Measurements from ENCODE around the gene C15orf39. TPM values are rescaled to one million over a fixed set of nuclear protein-coding genes. Genes with fewer than 3 reads are reported as not detected.
"Not testable (repeated sequence)": the region's sequence is repeated elsewhere in the genome, so short reads cannot be mapped to it uniquely, and the experiment has no call there.

Gene C15orf39
- total RNA-seq, 1 donor from 2014 or later = 14.8 TPM

DNA sequence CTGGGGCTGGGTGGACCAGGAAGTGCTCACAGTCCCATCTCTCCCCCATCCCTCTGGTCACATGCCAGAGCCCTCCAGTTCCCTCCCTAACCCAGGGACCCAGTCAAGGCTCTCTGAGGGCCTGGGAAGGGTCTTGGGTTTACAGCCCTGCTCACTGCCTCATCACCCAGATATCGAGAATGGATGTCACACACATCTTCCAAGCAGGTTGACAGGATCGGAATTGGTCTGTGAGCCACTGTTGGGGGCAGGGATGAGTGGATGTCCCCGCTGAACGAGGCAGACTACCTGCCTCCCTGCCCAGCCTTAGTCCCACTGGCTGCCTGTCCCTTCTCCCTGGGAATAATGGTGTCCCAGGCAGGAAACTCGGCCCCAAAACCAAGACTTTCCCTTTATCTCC, 36.5 kb downstream of the C15orf39 start:
- ATAC-seq (no peak), DNase-seq (peak; percentile 8)
- intact Hi-C loops (cut with micrococcal nuclease) = no loop called here

- intact Hi-C loops (cut with micrococcal nuclease); ATAC-seq; DNase-seq: not testable (repeated sequence)
These were observed 44.1 kb downstream of the C15orf39 start for GRCh38 chr15:75245741-75246140.

- DNase-seq; intact Hi-C loops (cut with micrococcal nuclease); ATAC-seq: not testable (repeated sequence)
These were observed 47.3 kb downstream of the C15orf39 start for GRCh38 chr15:75248991-75249390.

DNA sequence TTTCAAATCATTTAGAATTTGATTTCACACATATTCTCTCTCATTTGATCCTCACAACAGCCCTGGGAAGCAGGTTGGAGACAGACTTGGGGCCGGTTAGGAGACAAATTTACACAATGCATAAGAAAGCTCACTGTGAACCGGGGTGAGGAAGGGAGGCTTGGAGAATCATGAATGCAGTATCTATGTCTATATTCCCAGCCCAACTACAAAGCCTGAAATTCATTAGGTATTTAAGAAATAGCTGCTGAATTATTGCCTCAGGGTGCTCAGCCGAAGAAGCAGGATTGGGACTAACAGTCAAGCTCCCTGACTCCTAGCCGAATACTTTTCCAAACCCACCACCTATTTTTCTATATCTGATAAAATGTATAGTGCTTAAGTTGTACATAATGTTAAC, 48.0 kb downstream of the C15orf39 start:
- ATAC-seq = no peak
- no peak for DNase-seq
- intact Hi-C loops (cut with micrococcal nuclease) = no loop called here

GRCh38 chr15:75251343-75251742, 49.7 kb downstream of the C15orf39 start:
- DNase-seq; ATAC-seq; intact Hi-C loops (cut with micrococcal nuclease): not testable (repeated sequence)

DNA sequence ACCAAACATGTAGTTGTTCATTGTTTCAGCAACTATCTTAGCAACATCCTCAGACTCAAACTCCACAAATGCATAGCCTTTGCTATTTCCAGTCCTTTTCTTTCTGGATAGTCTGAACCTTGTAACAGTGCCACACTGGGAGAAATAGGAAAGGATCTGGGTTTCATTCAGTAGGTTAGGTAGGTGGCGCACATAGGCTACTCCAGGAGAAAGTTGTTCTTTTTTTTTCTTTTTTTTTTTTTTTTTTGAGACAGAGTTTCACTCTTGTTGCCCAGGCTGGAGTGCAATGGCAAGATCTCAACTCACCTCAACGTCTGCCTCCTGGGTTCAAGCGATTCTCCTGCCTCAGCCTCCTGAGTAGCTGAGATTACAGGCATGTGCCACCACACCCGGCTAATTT, 50.6 kb downstream of the C15orf39 start:
- ATAC-seq; intact Hi-C loops (cut with micrococcal nuclease); DNase-seq: not testable (repeated sequence)

DNA sequence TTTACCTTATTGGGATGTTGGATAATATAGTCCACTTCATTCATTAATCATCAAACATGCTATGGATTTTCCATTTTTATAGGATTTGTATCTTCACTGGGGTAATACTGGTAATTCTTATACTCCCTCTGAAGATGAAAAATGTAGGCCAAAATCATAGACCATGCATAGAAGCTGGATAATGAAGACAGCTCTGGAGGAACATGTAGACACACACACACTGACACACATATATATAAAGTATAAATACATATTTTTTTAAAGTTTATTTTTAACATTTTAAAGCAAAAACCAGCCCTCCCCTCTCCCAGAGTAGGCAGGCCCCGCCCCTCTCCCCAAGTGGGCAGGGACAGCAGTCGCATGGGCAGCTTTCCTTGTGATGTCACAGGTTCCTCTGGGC, 56.4 kb downstream of the C15orf39 start, which contains the start of gene GOLGA6C:
Gene GOLGA6C, plus strand, starts transcription at position 301 of the 400 bp plus-strand sequence. CDS start 265 bp downstream, outside the sequence.
- intact Hi-C loops (cut with micrococcal nuclease); DNase-seq; ATAC-seq: not testable (repeated sequence)

- peak; percentile 10 for DNase-seq
- ATAC-seq; intact Hi-C loops (cut with micrococcal nuclease): not testable (repeated sequence)
These were observed 57.1 kb downstream of the C15orf39 start for GRCh38 chr15:75258620-75259343.

- DNase-seq; ATAC-seq; intact Hi-C loops (cut with micrococcal nuclease): not testable (repeated sequence)
These were observed 58.2 kb downstream of the C15orf39 start for GRCh38 chr15:75259873-75260272.

Other genes starting within 250 kb of the C15orf39 start
- gene RPP25, start 245.1 kb upstream of the C15orf39 start, total RNA-seq = 2.3 TPM
- gene SCAMP5, start 206.3 kb upstream of the C15orf39 start, total RNA-seq = 2.8 TPM
- 5.1 TPM for gene PPCDC, start 178.3 kb upstream of the C15orf39 start, total RNA-seq
- gene GOLGA6C, start 56.5 kb downstream of the C15orf39 start, total RNA-seq = not detected
- not detected for gene GOLGA6D, start 81.0 kb downstream of the C15orf39 start, total RNA-seq
- gene COMMD4, start 134.2 kb downstream of the C15orf39 start, total RNA-seq = 42.3 TPM
- 13.5 TPM for gene NEIL1, start 145.2 kb downstream of the C15orf39 start, total RNA-seq
- gene MAN2C1, start 166.7 kb downstream of the C15orf39 start, total RNA-seq = 96.9 TPM
- 28.3 TPM for gene SIN3A, start 249.8 kb downstream of the C15orf39 start, total RNA-seq

Data from left ventricle myocardium superior (tissue), 1 donor.